Activated CD4-positive, alpha-beta T cell treated with anti-CD3 and anti-CD28 coated beads for 1 hour (primary cell): ENCODE measurements around the gene CACNA2D1.

Experiments
- DNase-seq: peaks from one replicate; pipeline ENCODE4 v3.0.0-alpha.2; 2020

CACNA2D1 gene

DNA sequence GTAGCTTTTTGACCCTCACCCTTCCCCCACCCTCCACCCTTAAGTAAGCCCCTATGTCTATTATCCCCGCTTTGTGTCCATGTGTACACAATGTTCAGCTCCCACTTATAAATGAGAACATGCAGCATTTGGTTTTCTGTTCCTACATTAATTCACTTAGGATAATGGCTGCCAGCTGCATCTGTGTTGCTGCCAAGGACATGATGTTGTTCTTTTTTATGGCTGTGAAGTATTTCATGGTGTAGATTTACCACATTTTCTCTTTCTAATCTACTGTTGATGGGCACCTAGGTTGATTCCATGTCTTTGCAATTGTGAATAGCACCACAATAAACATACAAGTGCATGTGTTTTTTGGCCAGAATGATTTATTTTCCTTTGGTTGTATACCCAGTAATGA lies 232.2 kb downstream of the CACNA2D1 start:
- DNase-seq, result no peak

DNA sequence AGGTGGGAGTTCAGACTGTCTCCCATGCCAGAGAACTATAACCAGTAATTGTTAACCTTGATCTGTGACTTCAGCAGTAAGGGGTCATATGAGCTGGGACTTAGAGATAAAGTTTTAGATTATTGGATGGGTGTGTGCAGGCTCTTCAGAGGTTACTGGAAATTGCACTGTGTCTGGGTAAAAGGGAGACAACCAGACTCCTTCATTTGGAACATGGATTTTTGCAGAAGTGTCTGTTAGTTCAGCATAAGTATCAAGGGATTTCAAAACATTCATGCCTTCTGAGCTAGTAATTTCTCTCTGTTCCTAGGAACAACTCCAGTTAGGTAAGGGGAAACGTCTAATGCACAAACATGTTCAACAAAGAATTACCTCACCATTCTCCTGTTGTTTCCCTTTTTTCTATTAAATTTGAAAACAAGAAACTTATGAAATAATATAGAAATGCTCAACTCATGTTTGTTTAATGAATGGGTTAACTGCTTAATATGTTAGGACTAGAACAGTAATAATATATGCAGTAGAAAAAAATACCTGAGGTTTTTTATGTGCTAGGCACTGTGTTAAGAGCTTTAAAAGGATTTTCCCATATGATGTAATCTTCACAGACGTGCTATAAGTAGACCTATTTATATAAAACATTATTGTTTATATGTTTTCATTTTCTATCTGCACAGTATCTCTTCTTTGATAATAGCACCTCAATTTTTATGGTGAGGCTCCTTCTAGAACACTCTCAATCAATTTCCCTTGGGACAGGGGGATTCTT lies 233.0 kb downstream of the CACNA2D1 start:
- no peak for DNase-seq

- DNase-seq, result no peak
Measured at GRCh38 chr7:82209179-82209747, 234.3 kb downstream of the CACNA2D1 start.

DNA sequence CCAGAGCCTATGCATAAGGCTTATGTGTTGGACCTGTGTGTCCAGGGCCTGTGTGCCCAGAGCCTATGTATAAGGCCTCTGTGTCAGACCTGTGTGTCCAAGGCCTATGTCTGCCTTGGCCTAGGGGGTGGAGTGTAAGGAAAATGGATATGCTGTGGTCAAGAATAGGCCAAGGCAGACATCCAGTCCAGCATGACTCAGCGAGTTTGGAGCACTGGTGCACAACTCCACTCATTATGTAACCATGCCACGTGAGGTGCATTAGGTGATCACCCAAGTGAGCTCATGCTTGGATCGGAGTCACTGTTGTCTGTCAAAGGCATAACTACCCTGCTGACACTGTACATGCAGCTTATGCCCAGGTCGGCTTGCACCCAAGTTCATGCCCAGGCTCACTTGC lies 238.9 kb downstream of the CACNA2D1 start:
- no peak for DNase-seq

DNA sequence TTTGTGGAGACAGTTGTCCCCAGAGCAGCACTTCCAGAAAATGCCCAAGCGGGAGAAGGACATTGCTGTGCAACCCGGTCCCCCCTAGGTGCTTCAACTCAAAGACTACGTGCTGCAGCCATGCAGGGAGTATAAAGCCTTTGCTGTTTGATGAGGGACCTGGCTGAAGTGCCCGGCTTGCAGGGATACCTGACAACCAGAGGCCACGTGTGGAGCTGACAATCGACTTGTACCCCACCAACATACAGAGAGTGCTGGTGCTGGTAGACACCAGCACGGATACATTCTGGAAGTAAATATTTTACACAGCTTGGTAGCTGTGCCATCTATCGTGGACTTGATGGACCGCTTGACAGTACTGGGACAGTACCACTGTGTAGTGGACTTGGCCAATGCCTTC lies 240.6 kb downstream of the CACNA2D1 start:
- DNase-seq, result no peak

GRCh38 chr7:82202107-82202506 lies 241.5 kb downstream of the CACNA2D1 start:
- no peak for DNase-seq

DNA sequence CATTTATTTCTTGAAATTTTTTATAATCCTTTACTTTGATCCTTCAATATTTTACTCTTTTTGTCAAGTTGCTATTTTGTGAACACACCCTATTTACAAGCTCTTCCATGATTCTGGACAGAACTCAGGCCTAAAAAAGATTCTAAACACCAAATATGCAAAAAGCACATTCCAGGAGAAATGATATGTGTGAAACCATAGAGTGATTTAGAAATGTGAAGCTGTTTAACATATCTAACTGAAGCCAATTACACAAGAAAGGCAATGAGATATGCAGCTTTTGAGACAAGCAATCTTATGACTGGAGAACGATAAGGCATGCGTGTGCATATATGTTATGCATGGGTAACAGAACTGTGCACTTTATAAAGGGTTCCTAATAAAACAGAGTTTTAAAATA lies 243.0 kb downstream of the CACNA2D1 start:
- DNase-seq, result no peak

- no peak for DNase-seq
Measured at GRCh38 chr7:82194016-82194643, 249.4 kb downstream of the CACNA2D1 start.

GRCh38 chr7:82188636-82189035 lies 254.9 kb downstream of the CACNA2D1 start:
- DNase-seq, result no peak

- DNase-seq, result no peak
Measured at GRCh38 chr7:82185443-82185842, 258.1 kb downstream of the CACNA2D1 start.

GRCh38 chr7:82183634-82184033 lies 259.9 kb downstream of the CACNA2D1 start:
- no peak for DNase-seq

GRCh38 chr7:82179311-82179710 lies 264.3 kb downstream of the CACNA2D1 start:
- DNase-seq, result no peak

DNA sequence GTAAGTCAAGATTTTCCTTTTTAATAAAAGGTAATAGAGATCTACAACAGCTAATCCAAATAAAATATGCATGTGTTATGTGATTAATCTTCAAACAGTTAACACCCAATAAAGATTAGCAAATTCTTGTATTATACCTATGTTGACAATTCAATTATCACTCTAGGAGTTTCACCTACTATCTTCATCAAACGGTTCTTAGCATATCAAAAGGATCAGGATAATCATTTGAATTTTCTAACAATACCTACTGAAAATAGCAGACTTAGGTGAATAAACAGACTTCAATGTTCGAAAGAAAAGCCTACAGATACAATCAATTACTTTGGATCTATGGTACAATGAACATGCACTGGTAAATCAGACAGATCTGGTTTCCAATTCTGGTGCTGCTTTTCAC lies 268.3 kb downstream of the CACNA2D1 start:
- no peak for DNase-seq

DNA sequence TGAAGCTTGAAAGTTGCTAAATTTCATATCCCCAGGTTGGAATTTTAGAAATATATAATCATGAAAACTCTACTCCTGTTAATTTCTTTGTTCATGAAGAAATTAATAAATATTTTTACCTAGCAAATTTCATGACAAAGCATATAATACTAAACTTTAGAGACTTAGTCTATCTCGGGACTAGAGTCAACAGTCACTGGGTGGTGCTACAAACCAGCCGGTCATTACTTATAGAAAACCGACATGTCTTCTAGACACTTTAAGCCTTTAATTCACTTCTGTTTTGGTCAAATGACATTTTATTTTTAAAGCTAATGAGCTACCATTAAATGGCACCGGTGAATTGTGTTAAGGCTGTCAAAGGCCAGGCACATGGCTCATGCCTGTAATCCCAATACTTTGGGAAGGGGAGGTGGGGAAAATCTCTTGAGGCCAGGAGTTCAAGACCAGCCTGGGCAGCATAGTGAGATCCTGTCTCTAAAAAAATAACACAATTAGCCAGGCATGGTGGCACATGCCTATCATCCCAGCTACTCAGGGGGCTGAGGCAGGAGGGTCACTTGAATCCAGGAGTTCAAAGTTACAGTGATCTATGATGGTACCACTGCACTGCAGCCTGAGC lies 270.1 kb downstream of the CACNA2D1 start:
- DNase-seq, result no peak

DNA sequence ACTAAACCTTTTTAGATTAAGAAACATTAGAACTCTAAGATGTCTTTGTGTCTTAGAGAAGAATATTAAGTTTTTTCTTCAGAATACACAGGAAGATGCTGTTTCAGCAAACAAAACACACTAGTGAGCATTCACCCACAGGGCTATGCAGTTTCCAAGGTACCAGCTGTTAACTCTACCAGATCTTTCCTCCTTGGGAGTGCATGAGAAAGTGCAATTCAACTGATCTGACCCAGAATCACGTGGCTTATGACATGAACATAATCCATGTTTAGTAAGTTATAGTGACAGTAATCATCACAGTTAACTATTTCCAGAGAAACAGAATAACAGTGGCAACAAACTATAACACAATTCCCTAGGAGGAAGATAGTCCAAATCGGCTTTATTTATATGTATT lies 270.7 kb downstream of the CACNA2D1 start:
- DNase-seq, result no peak

DNA sequence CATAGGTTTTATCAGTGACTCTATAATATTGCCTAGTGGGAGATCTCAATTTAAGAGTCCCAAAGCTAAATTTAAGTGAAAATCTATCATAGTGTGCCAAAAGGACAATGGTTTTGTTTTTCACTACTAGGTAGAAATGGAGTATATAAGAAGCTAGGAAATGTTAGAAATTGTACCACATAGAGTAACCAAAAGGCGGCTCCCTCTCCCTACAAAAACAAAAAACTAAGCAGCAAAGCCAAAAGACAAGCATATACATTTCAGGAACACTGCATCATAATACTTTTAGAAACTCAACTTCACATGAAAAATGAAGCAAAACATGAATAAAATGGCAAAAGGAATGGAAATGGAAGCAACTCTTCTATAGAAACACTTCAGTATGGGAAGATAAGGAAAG lies 271.6 kb downstream of the CACNA2D1 start:
- DNase-seq, result no peak

DNA sequence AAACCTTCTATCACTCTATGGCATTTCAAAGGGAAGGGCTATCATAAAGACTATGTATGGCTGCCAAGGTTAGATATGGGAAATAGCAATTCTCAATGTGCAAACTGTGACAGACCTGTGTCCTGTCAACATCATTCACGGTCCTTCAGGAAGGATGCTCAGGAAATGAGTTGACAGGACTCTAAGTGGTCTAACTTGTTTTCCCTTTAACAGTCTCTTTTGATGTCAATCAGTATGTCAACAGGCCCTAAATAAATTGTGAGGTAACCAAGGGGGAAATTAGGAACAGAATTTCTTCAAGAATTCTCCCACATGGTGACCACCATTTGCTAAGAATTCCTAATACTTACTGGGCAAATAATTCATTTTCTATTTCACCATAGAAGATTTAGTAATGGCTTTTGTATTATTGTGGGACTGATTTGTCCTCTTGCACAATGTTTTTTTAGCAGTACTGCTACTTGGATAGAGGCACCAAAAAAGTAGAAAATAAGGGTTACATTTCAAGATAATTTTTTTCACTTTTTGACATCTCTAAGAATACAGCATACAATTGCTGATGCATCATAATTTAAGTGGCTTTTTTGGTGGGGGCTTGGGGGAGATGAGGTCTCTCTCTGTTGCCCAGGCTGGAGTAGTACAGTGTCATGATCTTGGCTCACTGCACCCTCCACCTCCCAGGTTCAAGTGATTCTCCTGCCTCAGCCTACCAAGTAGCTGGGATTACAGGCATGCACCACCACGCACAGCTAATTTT lies 275.8 kb downstream of the CACNA2D1 start:
- DNase-seq, result no peak

DNA sequence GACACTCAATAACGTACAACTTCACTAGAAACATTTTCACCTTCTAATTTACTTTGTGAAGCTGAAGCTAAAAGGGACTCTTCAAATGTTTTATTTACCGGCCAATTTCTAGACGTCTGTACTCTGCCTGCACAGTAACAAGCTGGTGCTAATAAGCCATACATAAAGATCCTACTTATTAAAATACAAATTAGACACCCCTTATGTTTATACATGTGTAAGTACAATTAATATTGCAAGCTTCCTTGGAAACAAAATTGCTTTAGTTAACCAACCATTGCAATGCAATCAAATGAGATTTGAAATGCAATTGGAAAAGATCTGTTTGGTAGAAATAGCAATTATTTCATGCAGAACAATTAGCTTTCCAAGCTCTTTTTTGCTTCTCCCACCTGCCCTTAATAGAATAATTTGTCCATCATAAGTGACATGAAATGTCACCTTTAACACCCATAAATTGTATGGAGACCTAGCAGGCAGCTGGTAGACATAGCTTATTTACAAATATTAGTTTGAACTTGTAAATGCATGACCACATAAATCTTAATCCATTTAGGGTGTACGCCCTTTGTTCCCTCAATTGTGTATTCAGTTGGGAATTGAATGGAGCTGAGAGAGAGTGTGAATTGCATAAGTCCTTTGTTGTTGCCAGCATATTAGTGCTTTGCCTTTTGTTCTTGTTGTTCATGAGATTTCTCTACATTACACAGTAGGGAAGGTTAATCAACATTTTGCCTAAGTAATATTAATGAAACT lies 277.1 kb downstream of the CACNA2D1 start:
- no peak for DNase-seq

- no peak for DNase-seq
Measured at GRCh38 chr7:82164813-82165212, 278.8 kb downstream of the CACNA2D1 start.

DNA sequence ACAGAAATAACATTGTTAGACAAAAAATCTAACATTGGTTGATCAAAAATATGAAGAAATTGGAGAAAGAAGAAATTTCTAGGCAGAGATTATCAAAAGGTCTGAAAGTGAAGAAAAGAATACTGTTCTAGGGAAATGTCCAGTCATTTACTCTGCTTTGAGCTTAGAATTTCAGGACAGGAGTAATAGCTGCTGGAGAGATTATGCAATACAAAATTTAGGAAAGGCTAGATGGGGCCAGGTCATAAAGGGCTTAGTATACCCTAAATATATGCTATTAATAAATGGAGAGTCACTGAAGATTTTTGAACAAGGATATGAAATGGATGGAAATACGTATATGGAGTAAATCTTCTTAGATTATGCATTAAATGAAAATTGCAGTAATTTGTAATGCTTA lies 279.2 kb downstream of the CACNA2D1 start:
- DNase-seq, result no peak

DNA sequence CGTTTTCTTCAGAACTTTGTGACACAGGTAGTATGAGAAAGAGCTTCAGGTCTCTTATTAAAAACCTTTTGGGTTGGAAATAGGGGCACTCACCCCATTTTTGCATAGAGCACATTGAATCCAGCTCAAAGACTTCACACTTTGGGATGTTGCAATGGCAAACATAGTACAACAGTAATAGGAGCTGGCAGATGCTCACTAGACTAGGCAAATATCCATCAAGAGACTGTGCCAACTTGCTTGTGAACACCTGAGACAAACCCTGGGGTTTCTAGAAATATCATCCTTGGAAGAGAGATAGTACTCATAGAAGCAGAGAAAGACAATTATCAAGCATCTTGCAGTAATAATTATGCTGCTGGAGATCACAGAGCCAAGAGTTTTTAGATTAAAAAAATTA lies 280.0 kb downstream of the CACNA2D1 start:
- DNase-seq, result no peak

DNA sequence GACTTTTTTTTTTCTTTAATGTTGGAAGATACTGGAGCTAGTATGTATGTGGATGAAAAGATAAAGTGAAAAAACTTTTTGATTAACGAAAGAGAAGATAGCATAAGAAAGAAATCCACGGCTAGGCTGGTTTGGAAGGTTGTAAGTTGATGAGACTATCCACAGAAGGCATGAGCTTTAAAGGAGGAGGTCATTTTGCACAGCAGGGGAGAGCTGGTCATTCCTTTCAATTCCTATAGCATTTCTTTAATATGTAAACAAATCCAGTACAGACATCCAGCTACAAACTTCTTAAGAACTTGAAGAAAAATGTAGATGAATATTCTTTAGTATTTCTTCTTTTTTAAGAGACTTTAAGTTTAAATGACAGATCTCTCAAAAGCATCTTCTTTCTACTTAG lies 281.3 kb downstream of the CACNA2D1 start:
- no peak for DNase-seq
